Dermis microvascular lymphatic vessel endothelial cell (primary cell): ENCODE results near the gene RXFP4. TPM values are rescaled to one million over a fixed set of nuclear protein-coding genes. Genes with fewer than 3 reads are reported as not detected.
"Not testable (repeated sequence)": the region's sequence is repeated elsewhere in the genome, so short reads cannot be mapped to it uniquely, and the experiment has no call there.

Source experiments
- DNase-seq, 2 donors: peaks; one replicate each; pipeline versions ENCODE4 v3.0.0 to v3.0.0-alpha.2; 2010; ENCODE audit warnings: low read depth in 2 of 2
- total RNA-seq: library from RNA; depleted of rRNA; stranded (reverse); fragments of >200 nt; gene quantifications from 2 replicates; pipeline ENCODE4 v1.2.1, GENCODE V29; 2014

RXFP4 gene
- total RNA-seq, 1 donor from 2014 or later: not detected

- not testable (repeated sequence) for DNase-seq
Measured at GRCh38 chr1:155930725-155931124, 10.7 kb upstream of the RXFP4 start.

GRCh38 chr1:155931332-155932038 lies 10.0 kb upstream of the RXFP4 start:
- DNase-seq: no peak

- DNase-seq: no peak
Measured at GRCh38 chr1:155932081-155932480, 9.4 kb upstream of the RXFP4 start.

- peak in 1 of 2 donors; percentile 29 for DNase-seq
Measured at GRCh38 chr1:155932487-155932886, 9.0 kb upstream of the RXFP4 start.

- DNase-seq: peak in 1 of 2 donors; percentile 28
Measured at GRCh38 chr1:155933591-155934096, 7.8 kb upstream of the RXFP4 start.

- peak; percentile 99 for DNase-seq
Measured at GRCh38 chr1:155934097-155934935, 7.1 kb upstream of the RXFP4 start, which contains the start of gene KHDC4. Gene KHDC4, minus strand, starts transcription at chr1:155934413. Its CDS starts 40 bp downstream, at chr1:155934373.

- DNase-seq: no peak
Measured at GRCh38 chr1:155934936-155935590, 6.4 kb upstream of the RXFP4 start.

GRCh38 chr1:155938220-155938627 lies 3.2 kb upstream of the RXFP4 start:
- DNase-seq: peak; percentile 69 to 80

- DNase-seq: peak; percentile 68 to 74
Measured at GRCh38 chr1:155940482-155940992, 901 bp upstream of the RXFP4 start.

- DNase-seq: no peak
Measured at GRCh38 chr1:155941845-155942531, 550 bp downstream of the RXFP4 start.

- DNase-seq: no peak
Measured at GRCh38 chr1:155942578-155943141, 1.2 kb downstream of the RXFP4 start.

GRCh38 chr1:155944444-155944799 lies 3.0 kb downstream of the RXFP4 start:
- no peak for DNase-seq

GRCh38 chr1:155946633-155947219 lies 5.3 kb downstream of the RXFP4 start:
- DNase-seq: no peak

GRCh38 chr1:155947292-155947691 lies 5.9 kb downstream of the RXFP4 start:
- DNase-seq: no peak

- DNase-seq: no peak
Measured at GRCh38 chr1:155947741-155948140, 6.3 kb downstream of the RXFP4 start.

- DNase-seq: no peak
Measured at GRCh38 chr1:155950829-155951228, 9.4 kb downstream of the RXFP4 start.

- DNase-seq: no peak
Measured at GRCh38 chr1:155951753-155952504, 10.5 kb downstream of the RXFP4 start.

GRCh38 chr1:155952505-155952890 lies 11.1 kb downstream of the RXFP4 start:
- no peak for DNase-seq

GRCh38 chr1:155954645-155955044 lies 13.2 kb downstream of the RXFP4 start:
- DNase-seq: no peak
